ENCODE data around the gene MAPKAP1. TPM values are rescaled to one million over a fixed set of nuclear protein-coding genes. Genes with fewer than 3 reads are reported as not detected.
A peak's percentile ranks its signal among the peaks of the same experiment; 100 is the strongest.

MAPKAP1 gene
- total and polyA plus RNA-seq, 9 of the 15 experiments (the other 6 are each of a cell fraction or from before 2014, with no cell fraction given) = 2.6 to 82.1 (median 61.1) TPM

DNA sequence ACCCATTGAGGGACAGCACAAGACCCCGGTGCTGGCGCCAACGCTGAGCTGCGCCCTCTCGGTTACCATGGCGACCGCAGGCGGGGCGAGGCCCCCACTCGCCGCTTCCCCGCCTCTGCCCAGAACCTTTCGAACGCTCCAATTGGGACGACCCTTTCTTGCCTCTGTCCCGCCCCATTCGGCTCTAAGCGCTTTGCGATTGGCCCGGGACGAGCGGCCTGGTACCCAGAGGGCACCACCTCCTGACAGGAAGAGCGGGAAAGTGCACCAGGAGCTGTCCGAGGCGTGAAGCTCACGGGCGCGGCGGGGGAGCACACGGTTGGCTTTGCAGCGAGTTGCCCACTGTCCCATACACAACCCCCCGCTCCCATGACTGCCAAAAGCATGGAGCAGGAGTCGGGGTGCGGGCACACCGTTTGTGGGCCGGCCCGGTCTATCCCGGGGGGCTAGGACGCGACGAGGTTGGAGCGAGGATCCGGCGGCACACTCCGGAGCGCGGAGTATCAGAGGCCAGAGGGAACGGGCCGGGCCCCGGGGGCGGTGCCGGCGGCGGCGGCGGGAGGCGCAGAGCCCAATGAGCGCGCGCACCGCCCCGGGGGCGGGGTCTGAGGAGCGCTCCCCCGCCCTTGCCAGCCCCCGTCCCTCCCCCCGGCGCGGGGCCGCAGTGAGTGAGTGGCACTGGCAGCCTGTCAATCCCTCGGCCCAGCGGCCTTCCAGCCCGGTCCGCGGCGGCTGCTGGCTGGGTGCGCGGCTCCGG lies 39.2 kb upstream of the MAPKAP1 start (continued):
- TF ChIP-seq, protein P1, sequence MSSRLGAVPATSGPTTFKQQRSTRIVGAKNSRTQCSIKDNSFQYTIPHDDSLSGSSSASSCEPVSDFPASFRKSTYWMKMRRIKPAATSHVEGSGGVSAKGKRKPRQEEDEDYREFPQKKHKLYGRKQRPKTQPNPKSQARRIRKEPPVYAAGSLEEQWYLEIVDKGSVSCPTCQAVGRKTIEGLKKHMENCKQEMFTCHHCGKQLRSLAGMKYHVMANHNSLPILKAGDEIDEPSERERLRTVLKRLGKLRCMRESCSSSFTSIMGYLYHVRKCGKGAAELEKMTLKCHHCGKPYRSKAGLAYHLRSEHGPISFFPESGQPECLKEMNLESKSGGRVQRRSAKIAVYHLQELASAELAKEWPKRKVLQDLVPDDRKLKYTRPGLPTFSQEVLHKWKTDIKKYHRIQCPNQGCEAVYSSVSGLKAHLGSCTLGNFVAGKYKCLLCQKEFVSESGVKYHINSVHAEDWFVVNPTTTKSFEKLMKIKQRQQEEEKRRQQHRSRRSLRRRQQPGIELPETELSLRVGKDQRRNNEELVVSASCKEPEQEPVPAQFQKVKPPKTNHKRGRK (tag; IDR thresholded peaks at IDR 0.05) = no peak
- TF ChIP-seq GTF2F1 (IDR thresholded peaks at IDR 0.05; ENCODE audit: low read depth, low read length) = no peak
- TF ChIP-seq CREM (IDR thresholded peaks at IDR 0.05; ENCODE audit: low read depth) = 0 out of 2 replicates have a peak, but pooled peaks have one; percentile 13
- peak; percentile 3 for TF ChIP-seq KDM5B (IDR thresholded peaks at IDR 0.05; ENCODE audit: insufficient replicate concordance, low read depth, low read length)
- TF ChIP-seq SMC3 (conservative IDR thresholded peaks at IDR 0.05; ENCODE audit: insufficient read depth, low read depth, low read length) = 0 out of 2 replicates have a peak, but pooled peaks have one; percentile 10
- no peak for TF ChIP-seq HNRNPUL1 (IDR thresholded peaks at IDR 0.05; ENCODE audit: low read length)
- TF ChIP-seq RNF2 (IDR thresholded peaks at IDR 0.05) = 0 out of 2 replicates have a peak, but pooled peaks have one; percentile 43
- no peak for TF ChIP-seq ZNF445 (CRISPR knock-in tag; IDR thresholded peaks at IDR 0.05; ENCODE audit: low read depth)
- no peak for TF ChIP-seq ADNP (tag; IDR thresholded peaks at IDR 0.05)
- no peak for TF ChIP-seq ZNF77 (CRISPR knock-in tag; IDR thresholded peaks at IDR 0.05)
- no peak for TF ChIP-seq ZNF830 (CRISPR knock-in tag; IDR thresholded peaks at IDR 0.05)
- TF ChIP-seq SMAD4 (CRISPR knock-in tag; conservative IDR thresholded peaks at IDR 0.05) = peak; percentile 48; the same call in 1 of the 2 replicates
- 0 out of 4 replicates have a peak, but pooled peaks of 1 of the 2 experiments have one; percentile 6 for TF ChIP-seq NONO (IDR thresholded peaks at IDR 0.05; ENCODE audit: low read depth in 2 of 2, low read length in 1 of 2)
- no peak for TF ChIP-seq GABPB2 (CRISPR knock-in tag; conservative IDR thresholded peaks at IDR 0.05)
- TF ChIP-seq, protein P2, sequence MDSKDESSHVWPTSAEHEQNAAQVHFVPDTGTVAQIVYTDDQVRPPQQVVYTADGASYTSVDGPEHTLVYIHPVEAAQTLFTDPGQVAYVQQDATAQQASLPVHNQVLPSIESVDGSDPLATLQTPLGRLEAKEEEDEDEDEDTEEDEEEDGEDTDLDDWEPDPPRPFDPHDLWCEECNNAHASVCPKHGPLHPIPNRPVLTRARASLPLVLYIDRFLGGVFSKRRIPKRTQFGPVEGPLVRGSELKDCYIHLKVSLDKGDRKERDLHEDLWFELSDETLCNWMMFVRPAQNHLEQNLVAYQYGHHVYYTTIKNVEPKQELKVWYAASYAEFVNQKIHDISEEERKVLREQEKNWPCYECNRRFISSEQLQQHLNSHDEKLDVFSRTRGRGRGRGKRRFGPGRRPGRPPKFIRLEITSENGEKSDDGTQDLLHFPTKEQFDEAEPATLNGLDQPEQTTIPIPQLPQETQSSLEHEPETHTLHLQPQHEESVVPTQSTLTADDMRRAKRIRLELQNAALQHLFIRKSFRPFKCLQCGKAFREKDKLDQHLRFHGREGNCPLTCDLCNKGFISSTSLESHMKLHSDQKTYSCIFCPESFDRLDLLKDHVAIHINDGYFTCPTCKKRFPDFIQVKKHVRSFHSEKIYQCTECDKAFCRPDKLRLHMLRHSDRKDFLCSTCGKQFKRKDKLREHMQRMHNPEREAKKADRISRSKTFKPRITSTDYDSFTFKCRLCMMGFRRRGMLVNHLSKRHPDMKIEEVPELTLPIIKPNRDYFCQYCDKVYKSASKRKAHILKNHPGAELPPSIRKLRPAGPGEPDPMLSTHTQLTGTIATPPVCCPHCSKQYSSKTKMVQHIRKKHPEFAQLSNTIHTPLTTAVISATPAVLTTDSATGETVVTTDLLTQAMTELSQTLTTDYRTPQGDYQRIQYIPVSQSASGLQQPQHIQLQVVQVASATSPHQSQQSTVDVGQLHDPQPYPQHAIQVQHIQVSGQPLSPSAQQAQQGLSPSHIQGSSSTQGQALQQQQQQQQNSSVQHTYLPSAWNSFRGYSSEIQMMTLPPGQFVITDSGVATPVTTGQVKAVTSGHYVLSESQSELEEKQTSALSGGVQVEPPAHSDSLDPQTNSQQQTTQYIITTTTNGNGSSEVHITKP (IDR thresholded peaks at IDR 0.05; ENCODE audit: partially characterized antibody) = peak; percentile 45
- TF ChIP-seq ZNF274 (IDR thresholded peaks at IDR 0.05; ENCODE audit: borderline replicate concordance, low read depth, low read length) = no peak
- no peak for TF ChIP-seq BRF1 (IDR thresholded peaks at IDR 0.05; ENCODE audit: borderline replicate concordance, extremely low read depth, insufficient read length)
- peak; percentile 41 for TF ChIP-seq ZFX (CRISPR knock-in tag; IDR thresholded peaks at IDR 0.05)
- 0 out of 2 replicates have a peak, but pooled peaks have one; percentile 55 for TF ChIP-seq FOXP1 (CRISPR knock-in tag; IDR thresholded peaks at IDR 0.05)
- TF ChIP-seq PHF20 (IDR thresholded peaks at IDR 0.05; ENCODE audit: partially characterized antibody) = peak; percentile 19
- no peak for TF ChIP-seq ZNF239 (CRISPR knock-in tag; IDR thresholded peaks at IDR 0.05)
- TF ChIP-seq PHF8 (IDR thresholded peaks at IDR 0.05; ENCODE audit: borderline replicate concordance, low read length) = peak; percentile 10; the same call in 1 of the 2 replicates
- TF ChIP-seq ZNF232 (CRISPR knock-in tag; IDR thresholded peaks at IDR 0.05) = peak; percentile 65; the same call in 1 of the 2 replicates
- no peak for TF ChIP-seq NFIC (IDR thresholded peaks at IDR 0.05)
- 0 out of 2 replicates have a peak, but pooled peaks have one; percentile 5 for TF ChIP-seq MTA3 (IDR thresholded peaks at IDR 0.05; ENCODE audit: borderline replicate concordance)

Measured in K562 (cell line).